ENCODE results near the gene CDH4.

Gene CDH4

DNA sequence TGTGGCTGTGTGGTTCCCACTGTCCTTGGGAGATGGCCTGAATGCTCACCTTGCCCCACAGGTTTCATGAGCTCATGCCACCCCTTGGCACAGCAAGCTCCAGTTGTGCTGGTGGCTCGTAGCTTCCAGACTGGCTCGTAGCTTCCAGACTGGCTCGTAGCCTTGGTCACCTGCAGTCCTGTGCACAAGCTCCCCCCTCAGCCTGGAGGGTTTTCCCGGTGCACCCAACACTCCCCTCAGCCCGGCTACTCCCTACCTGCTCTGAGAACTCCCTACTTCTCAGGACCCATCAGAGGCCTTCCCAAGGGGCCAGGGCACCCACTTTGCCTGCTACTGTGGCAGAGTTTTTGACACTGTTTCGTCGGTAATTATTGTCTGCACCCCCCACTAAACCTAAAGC lies 528.0 kb downstream of the CDH4 start:
- H2AK5ac ChIP-seq (ENCODE audit: low read length) = no peak overlapping the region
- H3K4me1 ChIP-seq (ENCODE audit: control insufficient read depth, low read depth, low read length) = no peaks in the 10 kb centered on the region
- no peak overlapping the region for H2BK120ac ChIP-seq (ENCODE audit: low read depth, low read length)
- no peaks in the 10 kb centered on the region for H3K79me2 ChIP-seq (ENCODE audit: control insufficient read depth, insufficient read depth, low read length)
- no peak overlapping the region for H3K4me2 ChIP-seq (ENCODE audit: low read length)
- no peak overlapping the region for H2BK15ac ChIP-seq (replicated peaks; ENCODE audit: low read depth)
- H3K4me3 ChIP-seq (ENCODE audit: low read length) = no peak overlapping the region
- H3K9ac ChIP-seq (ENCODE audit: low read length) = no peak overlapping the region
- H3K23ac ChIP-seq (ENCODE audit: low read length) = no peak overlapping the region
- H4K8ac ChIP-seq (ENCODE audit: low read depth, low read length) = no peak overlapping the region
- H3K18ac ChIP-seq (ENCODE audit: low read length) = no peak overlapping the region
- H3K27me3 ChIP-seq (ENCODE audit: insufficient read depth, low read length, poor library complexity) = no peaks in the 10 kb centered on the region
- no peak overlapping the region for H3K4ac ChIP-seq (ENCODE audit: low read depth, low read length)
- no peak overlapping the region for H2BK5ac ChIP-seq (ENCODE audit: low read length)
- no peak overlapping the region for H3K27ac ChIP-seq (ENCODE audit: low read depth, low read length)
- H3K36me3 ChIP-seq (ENCODE audit: control insufficient read depth, insufficient read depth, low read length) = no peaks in the 10 kb centered on the region
- WGBS (ENCODE audit: extremely low coverage, insufficient coverage, low lambda C conversion rate) = no CpG with 5 or more reads among the region's 7 CpGs
- H3K56ac ChIP-seq (ENCODE audit: low read length) = no peak overlapping the region
- H3K79me1 ChIP-seq (ENCODE audit: low read length) = no peaks in the 10 kb centered on the region
- no peak overlapping the region for H4K5ac ChIP-seq (ENCODE audit: low read length)
- no peak for DNase-seq

DNA sequence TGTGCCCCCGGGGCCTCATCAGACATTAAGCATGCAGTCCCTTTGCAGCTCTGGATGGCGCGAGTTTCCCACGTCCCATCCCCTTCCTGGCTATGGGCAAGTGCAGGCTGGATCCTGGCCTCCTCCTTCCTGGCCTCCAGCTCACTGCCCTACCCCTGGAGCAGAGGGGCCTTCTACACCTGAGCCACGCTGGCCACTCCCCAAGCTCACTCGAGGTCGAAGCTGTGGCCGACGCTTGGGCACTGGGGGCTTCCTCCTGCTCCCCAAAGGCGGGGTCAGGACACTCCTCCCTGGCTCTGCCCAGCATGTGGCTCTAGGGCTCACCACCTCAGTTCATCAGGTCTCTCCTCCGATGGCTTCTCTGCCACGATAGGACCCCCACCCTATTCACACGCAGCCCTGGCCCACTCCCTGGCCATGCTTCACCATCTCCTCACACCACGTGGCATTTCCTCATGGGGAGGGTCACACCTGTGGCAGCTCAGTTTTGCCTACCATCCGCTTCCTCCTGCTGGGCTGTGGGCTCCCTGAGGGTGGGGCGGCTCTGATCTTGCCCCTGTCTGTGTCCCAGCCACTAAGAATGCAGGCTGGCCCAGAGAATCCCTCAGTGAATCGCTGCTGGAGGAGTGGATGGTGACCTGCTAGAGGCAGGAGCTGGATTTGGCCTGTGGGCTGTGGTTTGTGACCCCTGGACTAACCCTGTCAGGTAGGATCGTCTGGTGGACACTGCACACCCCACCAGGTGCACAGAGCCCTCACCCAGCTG lies 532.9 kb downstream of the CDH4 start:
- no peak overlapping the region for H3K4me3 ChIP-seq (ENCODE audit: low read length)
- no peak overlapping the region for H3K4me2 ChIP-seq (ENCODE audit: low read length)
- WGBS (ENCODE audit: extremely low coverage, insufficient coverage, low lambda C conversion rate) = no CpG with 5 or more reads among the region's 18 CpGs
- no peak overlapping the region for H2BK120ac ChIP-seq (ENCODE audit: low read depth, low read length)
- no peaks in the 10 kb centered on the region for H3K79me2 ChIP-seq (ENCODE audit: control insufficient read depth, insufficient read depth, low read length)
- H3K79me1 ChIP-seq (ENCODE audit: low read length) = no peaks in the 10 kb centered on the region
- no peak overlapping the region for H2AK5ac ChIP-seq (ENCODE audit: low read length)
- H3K23ac ChIP-seq (ENCODE audit: low read length) = no peak overlapping the region
- no peaks in the 10 kb centered on the region for H3K27me3 ChIP-seq (ENCODE audit: insufficient read depth, low read length, poor library complexity)
- H3K36me3 ChIP-seq (ENCODE audit: control insufficient read depth, insufficient read depth, low read length) = no peaks in the 10 kb centered on the region
- H2BK5ac ChIP-seq (ENCODE audit: low read length) = no peak overlapping the region
- H3K9ac ChIP-seq (ENCODE audit: low read length) = no peak overlapping the region
- H3K4ac ChIP-seq (ENCODE audit: low read depth, low read length) = no peak overlapping the region
- no peak overlapping the region for H3K18ac ChIP-seq (ENCODE audit: low read length)
- no peak for DNase-seq
- no peak overlapping the region for H4K8ac ChIP-seq (ENCODE audit: low read depth, low read length)
- no peaks in the 10 kb centered on the region for H3K4me1 ChIP-seq (ENCODE audit: control insufficient read depth, low read depth, low read length)
- H3K27ac ChIP-seq (ENCODE audit: low read depth, low read length) = no peak overlapping the region
- no peak overlapping the region for H4K5ac ChIP-seq (ENCODE audit: low read length)
- no peak overlapping the region for H3K56ac ChIP-seq (ENCODE audit: low read length)
- no peak overlapping the region for H2BK15ac ChIP-seq (replicated peaks; ENCODE audit: low read depth)

DNA sequence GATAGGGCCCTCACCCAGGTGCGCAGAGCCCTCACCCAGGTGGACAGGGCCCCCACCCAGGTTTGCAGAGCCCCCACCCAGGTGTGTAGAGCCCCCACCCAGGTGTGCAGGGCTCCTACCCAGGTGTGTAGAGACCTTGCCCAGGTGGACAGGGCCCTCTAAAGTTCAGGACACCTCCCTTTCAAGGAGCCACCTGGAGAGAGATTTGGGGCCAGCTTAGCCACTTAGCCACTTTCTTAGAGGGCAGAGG lies 533.4 kb downstream of the CDH4 start:
- no peaks in the 10 kb centered on the region for H3K4me1 ChIP-seq (ENCODE audit: control insufficient read depth, low read depth, low read length)
- no peak overlapping the region for H3K9ac ChIP-seq (ENCODE audit: low read length)
- DNase-seq = no peak
- no peak overlapping the region for H2BK15ac ChIP-seq (replicated peaks; ENCODE audit: low read depth)
- no CpG with 5 or more reads among the region's 1 CpG for WGBS (ENCODE audit: extremely low coverage, insufficient coverage, low lambda C conversion rate)
- no peak overlapping the region for H3K23ac ChIP-seq (ENCODE audit: low read length)
- H2AK5ac ChIP-seq (ENCODE audit: low read length) = no peak overlapping the region
- no peak overlapping the region for H3K18ac ChIP-seq (ENCODE audit: low read length)
- no peaks in the 10 kb centered on the region for H3K27me3 ChIP-seq (ENCODE audit: insufficient read depth, low read length, poor library complexity)
- no peak overlapping the region for H3K4ac ChIP-seq (ENCODE audit: low read depth, low read length)
- no peaks in the 10 kb centered on the region for H3K79me2 ChIP-seq (ENCODE audit: control insufficient read depth, insufficient read depth, low read length)
- no peaks in the 10 kb centered on the region for H3K36me3 ChIP-seq (ENCODE audit: control insufficient read depth, insufficient read depth, low read length)
- H3K79me1 ChIP-seq (ENCODE audit: low read length) = no peaks in the 10 kb centered on the region
- H3K56ac ChIP-seq (ENCODE audit: low read length) = no peak overlapping the region
- no peak overlapping the region for H4K8ac ChIP-seq (ENCODE audit: low read depth, low read length)
- no peak overlapping the region for H4K5ac ChIP-seq (ENCODE audit: low read length)
- H2BK120ac ChIP-seq (ENCODE audit: low read depth, low read length) = no peak overlapping the region
- H3K4me2 ChIP-seq (ENCODE audit: low read length) = no peak overlapping the region
- no peak overlapping the region for H3K4me3 ChIP-seq (ENCODE audit: low read length)
- H3K27ac ChIP-seq (ENCODE audit: low read depth, low read length) = no peak overlapping the region
- no peak overlapping the region for H2BK5ac ChIP-seq (ENCODE audit: low read length)

DNA sequence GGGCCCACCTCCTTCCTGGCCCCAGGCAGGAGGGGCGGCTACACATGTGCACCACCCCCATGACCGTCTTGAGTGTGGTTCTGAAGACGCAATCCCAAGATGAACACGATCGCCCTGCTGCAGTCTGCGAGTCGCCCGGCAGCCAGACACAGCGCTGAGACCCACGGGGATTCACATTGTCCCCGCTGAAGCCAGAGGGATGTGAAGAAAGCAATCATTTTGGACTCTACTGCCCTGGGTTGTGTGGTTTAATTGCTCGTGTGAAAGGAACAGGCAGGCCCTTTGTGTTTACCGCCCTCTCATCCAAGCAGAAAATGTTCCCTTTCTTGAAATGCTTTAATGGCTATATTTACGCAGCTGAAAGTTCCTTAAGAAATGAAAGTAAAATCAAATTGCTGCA lies 534.2 kb downstream of the CDH4 start:
- H3K18ac ChIP-seq (ENCODE audit: low read length) = no peak overlapping the region
- no peak overlapping the region for H3K4me3 ChIP-seq (ENCODE audit: low read length)
- WGBS (ENCODE audit: extremely low coverage, insufficient coverage, low lambda C conversion rate) = no CpG with 5 or more reads among the region's 14 CpGs
- no peak overlapping the region for H2BK15ac ChIP-seq (replicated peaks; ENCODE audit: low read depth)
- no peak overlapping the region for H3K27ac ChIP-seq (ENCODE audit: low read depth, low read length)
- H4K8ac ChIP-seq (ENCODE audit: low read depth, low read length) = no peak overlapping the region
- H3K4me1 ChIP-seq (ENCODE audit: control insufficient read depth, low read depth, low read length) = no peaks in the 10 kb centered on the region
- no peak overlapping the region for H4K5ac ChIP-seq (ENCODE audit: low read length)
- no peaks in the 10 kb centered on the region for H3K27me3 ChIP-seq (ENCODE audit: insufficient read depth, low read length, poor library complexity)
- DNase-seq = no peak
- H3K79me1 ChIP-seq (ENCODE audit: low read length) = no peaks in the 10 kb centered on the region
- no peak overlapping the region for H3K9ac ChIP-seq (ENCODE audit: low read length)
- H3K79me2 ChIP-seq (ENCODE audit: control insufficient read depth, insufficient read depth, low read length) = no peaks in the 10 kb centered on the region
- no peaks in the 10 kb centered on the region for H3K36me3 ChIP-seq (ENCODE audit: control insufficient read depth, insufficient read depth, low read length)
- no peak overlapping the region for H2BK120ac ChIP-seq (ENCODE audit: low read depth, low read length)
- H3K4ac ChIP-seq (ENCODE audit: low read depth, low read length) = no peak overlapping the region
- no peak overlapping the region for H3K4me2 ChIP-seq (ENCODE audit: low read length)
- H3K23ac ChIP-seq (ENCODE audit: low read length) = no peak overlapping the region
- H2BK5ac ChIP-seq (ENCODE audit: low read length) = no peak overlapping the region
- H3K56ac ChIP-seq (ENCODE audit: low read length) = no peak overlapping the region
- no peak overlapping the region for H2AK5ac ChIP-seq (ENCODE audit: low read length)

DNA sequence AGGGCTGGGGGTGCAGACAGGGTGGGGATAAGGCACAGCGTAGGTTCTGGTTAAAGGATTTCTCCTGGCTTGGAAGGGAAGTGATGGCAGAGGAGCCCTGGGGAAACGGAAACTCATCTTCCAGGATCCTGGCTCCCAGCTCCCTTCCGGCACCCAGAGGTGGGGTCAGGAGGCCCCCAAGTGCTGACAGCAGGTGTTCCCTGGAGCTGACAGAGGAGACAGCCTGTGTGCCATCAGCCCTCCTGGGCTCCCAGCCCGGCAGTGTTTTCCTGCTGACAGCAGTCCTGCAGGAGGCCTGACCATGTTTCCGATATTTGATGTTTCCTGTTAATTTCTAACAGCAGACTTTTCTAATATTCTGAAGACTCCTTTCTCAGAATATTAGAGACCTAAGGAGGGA lies 536.3 kb downstream of the CDH4 start:
- H3K27ac ChIP-seq (ENCODE audit: low read depth, low read length) = no peak overlapping the region
- DNase-seq = no peak
- no peak overlapping the region for H2BK5ac ChIP-seq (ENCODE audit: low read length)
- H4K5ac ChIP-seq (ENCODE audit: low read length) = no peak overlapping the region
- no peaks in the 10 kb centered on the region for H3K36me3 ChIP-seq (ENCODE audit: control insufficient read depth, insufficient read depth, low read length)
- no peak overlapping the region for H3K56ac ChIP-seq (ENCODE audit: low read length)
- H3K79me1 ChIP-seq (ENCODE audit: low read length) = no peaks in the 10 kb centered on the region
- WGBS (ENCODE audit: extremely low coverage, insufficient coverage, low lambda C conversion rate) = no CpG with 5 or more reads among the region's 5 CpGs
- no peak overlapping the region for H3K9ac ChIP-seq (ENCODE audit: low read length)
- no peaks in the 10 kb centered on the region for H3K79me2 ChIP-seq (ENCODE audit: control insufficient read depth, insufficient read depth, low read length)
- no peak overlapping the region for H3K4me2 ChIP-seq (ENCODE audit: low read length)
- no peak overlapping the region for H3K23ac ChIP-seq (ENCODE audit: low read length)
- no peaks in the 10 kb centered on the region for H3K27me3 ChIP-seq (ENCODE audit: insufficient read depth, low read length, poor library complexity)
- H4K8ac ChIP-seq (ENCODE audit: low read depth, low read length) = no peak overlapping the region
- H2BK15ac ChIP-seq (replicated peaks; ENCODE audit: low read depth) = no peak overlapping the region
- H3K4me3 ChIP-seq (ENCODE audit: low read length) = no peak overlapping the region
- H2AK5ac ChIP-seq (ENCODE audit: low read length) = no peak overlapping the region
- no peak overlapping the region for H3K18ac ChIP-seq (ENCODE audit: low read length)
- H3K4ac ChIP-seq (ENCODE audit: low read depth, low read length) = no peak overlapping the region
- H3K4me1 ChIP-seq (ENCODE audit: control insufficient read depth, low read depth, low read length) = no peaks in the 10 kb centered on the region
- no peak overlapping the region for H2BK120ac ChIP-seq (ENCODE audit: low read depth, low read length)

DNA sequence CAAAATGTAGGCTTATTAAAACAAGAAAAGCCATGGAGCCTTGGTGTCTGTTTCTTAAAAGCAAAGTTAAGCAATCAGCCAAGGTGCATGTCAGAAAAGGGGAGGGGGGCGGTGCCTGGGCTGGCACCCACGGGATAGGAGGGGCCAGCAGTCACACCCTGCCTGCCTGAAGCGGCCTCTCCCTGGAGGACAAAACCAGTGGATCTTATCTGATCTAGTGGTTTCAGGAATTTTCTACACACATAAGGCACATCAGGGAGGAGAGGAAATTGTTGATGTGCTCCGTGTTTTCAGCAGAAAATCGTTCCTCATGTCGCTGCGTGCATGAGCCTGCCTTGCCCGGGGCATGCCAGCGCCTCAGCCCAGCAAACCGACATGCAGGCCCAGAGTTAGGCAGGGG lies 537.3 kb downstream of the CDH4 start:
- Histone ChIP-seq H3K4ac (ENCODE audit: low read depth, low read length) (no peak overlapping the region), H3K36me3 (ENCODE audit: control insufficient read depth, insufficient read depth, low read length) (no peaks in the 10 kb centered on the region)
- DNase-seq = no peak

More for the DNA sequence above, 537.3 kb downstream of the CDH4 start:
- H4K5ac ChIP-seq (ENCODE audit: low read length) = no peak overlapping the region
- WGBS (ENCODE audit: extremely low coverage, insufficient coverage, low lambda C conversion rate) = no CpG with 5 or more reads among the region's 10 CpGs
- H3K27ac ChIP-seq (ENCODE audit: low read depth, low read length) = no peak overlapping the region
- no peaks in the 10 kb centered on the region for H3K27me3 ChIP-seq (ENCODE audit: insufficient read depth, low read length, poor library complexity)
- H3K18ac ChIP-seq (ENCODE audit: low read length) = no peak overlapping the region
- H3K23ac ChIP-seq (ENCODE audit: low read length) = no peak overlapping the region
- H3K4me1 ChIP-seq (ENCODE audit: control insufficient read depth, low read depth, low read length) = no peaks in the 10 kb centered on the region
- no peak overlapping the region for H4K8ac ChIP-seq (ENCODE audit: low read depth, low read length)
- no peaks in the 10 kb centered on the region for H3K79me2 ChIP-seq (ENCODE audit: control insufficient read depth, insufficient read depth, low read length)
- H2BK5ac ChIP-seq (ENCODE audit: low read length) = no peak overlapping the region
- H3K4me2 ChIP-seq (ENCODE audit: low read length) = no peak overlapping the region
- no peak overlapping the region for H3K56ac ChIP-seq (ENCODE audit: low read length)
- H2AK5ac ChIP-seq (ENCODE audit: low read length) = no peak overlapping the region
- H3K79me1 ChIP-seq (ENCODE audit: low read length) = no peaks in the 10 kb centered on the region
- no peak overlapping the region for H3K4me3 ChIP-seq (ENCODE audit: low read length)
- H2BK15ac ChIP-seq (replicated peaks; ENCODE audit: low read depth) = no peak overlapping the region
- H3K9ac ChIP-seq (ENCODE audit: low read length) = no peak overlapping the region
- no peak overlapping the region for H2BK120ac ChIP-seq (ENCODE audit: low read depth, low read length)

Measured in mesendoderm (in vitro differentiated cells).